Cardiac fibroblast (primary cell): ENCODE measurements around the gene SMPX.

Experiments used
- DNase-seq, 2 donors: peaks; one replicate each; pipeline versions ENCODE4 v3.0.0 to v3.0.0-alpha.2; 2010; ENCODE audit warnings: low read depth in 2 of 2
- H3K4me3 ChIP-seq, 2 donors: replicated peaks in 1 of 2; 1 replicate in 1 of 2; 2 replicates in 1 of 2; pipeline ENCODE4 v1.5.1; 2011; ENCODE audit warnings: low read depth in 2 of 2, low read length in 2 of 2, mild to moderate bottlenecking in 2 of 2, moderate library complexity in 1 of 2
- TF ChIP-seq, protein P1 (sequence below): IDR thresholded peaks from one replicate; pipeline ENCODE4 v1.5.1; 2011; ENCODE audit warnings: low read depth, mild to moderate bottlenecking, low read length, inconsistent platforms

Gene SMPX

GRCh38 chrX:21728276-21728968 is 29.5 kb downstream of the SMPX start:
- TF ChIP-seq, protein P1, sequence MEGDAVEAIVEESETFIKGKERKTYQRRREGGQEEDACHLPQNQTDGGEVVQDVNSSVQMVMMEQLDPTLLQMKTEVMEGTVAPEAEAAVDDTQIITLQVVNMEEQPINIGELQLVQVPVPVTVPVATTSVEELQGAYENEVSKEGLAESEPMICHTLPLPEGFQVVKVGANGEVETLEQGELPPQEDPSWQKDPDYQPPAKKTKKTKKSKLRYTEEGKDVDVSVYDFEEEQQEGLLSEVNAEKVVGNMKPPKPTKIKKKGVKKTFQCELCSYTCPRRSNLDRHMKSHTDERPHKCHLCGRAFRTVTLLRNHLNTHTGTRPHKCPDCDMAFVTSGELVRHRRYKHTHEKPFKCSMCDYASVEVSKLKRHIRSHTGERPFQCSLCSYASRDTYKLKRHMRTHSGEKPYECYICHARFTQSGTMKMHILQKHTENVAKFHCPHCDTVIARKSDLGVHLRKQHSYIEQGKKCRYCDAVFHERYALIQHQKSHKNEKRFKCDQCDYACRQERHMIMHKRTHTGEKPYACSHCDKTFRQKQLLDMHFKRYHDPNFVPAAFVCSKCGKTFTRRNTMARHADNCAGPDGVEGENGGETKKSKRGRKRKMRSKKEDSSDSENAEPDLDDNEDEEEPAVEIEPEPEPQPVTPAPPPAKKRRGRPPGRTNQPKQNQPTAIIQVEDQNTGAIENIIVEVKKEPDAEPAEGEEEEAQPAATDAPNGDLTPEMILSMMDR: no peak
- no peak overlapping the region for H3K4me3 ChIP-seq
- DNase-seq: no peak

DNA sequence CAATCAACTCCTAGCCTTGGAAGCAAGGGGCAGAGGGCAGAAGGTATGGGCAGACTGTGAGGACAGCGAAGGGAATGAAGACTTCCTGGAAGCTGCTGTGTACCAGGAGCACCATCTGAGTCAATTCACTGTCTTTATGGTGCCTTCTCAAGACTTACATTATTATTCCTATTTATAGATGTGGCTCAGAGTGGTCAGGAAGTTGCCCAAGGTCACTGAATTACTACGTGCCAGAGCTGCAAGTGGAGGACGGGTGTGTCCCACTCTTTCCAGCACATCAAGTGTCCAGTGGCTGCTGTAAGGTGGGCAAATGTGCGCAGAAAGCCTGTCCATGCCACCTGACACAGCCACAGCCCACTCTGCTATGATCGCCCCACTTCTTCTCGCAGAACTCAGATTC is 32.0 kb downstream of the SMPX start:
- H3K4me3 ChIP-seq: no peak overlapping the region
- DNase-seq: no peak
- TF ChIP-seq, protein P1: no peak

GRCh38 chrX:21725496-21725895 is 32.4 kb downstream of the SMPX start:
- DNase-seq: peak in 1 of 2 donors; percentile 63
- TF ChIP-seq, protein P1: peak; percentile 42
- H3K4me3 ChIP-seq: no peak overlapping the region

GRCh38 chrX:21723814-21724213 is 34.1 kb downstream of the SMPX start:
- TF ChIP-seq, protein P1: no peak
- DNase-seq: no peak
- no peak overlapping the region for H3K4me3 ChIP-seq

DNA sequence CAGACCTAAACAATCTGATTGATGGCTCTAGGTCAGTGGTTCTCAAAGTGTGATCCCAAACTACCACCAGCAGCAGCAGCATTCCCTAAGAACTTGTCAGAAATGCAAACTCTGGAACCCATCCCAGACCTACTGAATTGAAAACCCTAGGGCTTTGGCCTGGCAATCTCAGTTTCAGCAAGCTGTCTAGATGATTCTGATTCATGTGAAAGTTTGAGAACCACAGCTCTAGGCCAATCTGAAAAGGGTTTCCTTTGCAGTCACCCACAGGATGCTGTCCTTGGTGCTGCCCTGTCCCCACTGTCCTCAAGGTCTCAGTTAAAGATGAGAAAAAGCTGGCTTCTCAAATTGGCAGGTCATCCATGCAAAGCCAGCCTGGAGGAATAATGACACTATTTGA is 34.8 kb downstream of the SMPX start:
- DNase-seq: peak in 1 of 2 donors; percentile 25
- no peak overlapping the region for H3K4me3 ChIP-seq
- TF ChIP-seq, protein P1: no peak

DNA sequence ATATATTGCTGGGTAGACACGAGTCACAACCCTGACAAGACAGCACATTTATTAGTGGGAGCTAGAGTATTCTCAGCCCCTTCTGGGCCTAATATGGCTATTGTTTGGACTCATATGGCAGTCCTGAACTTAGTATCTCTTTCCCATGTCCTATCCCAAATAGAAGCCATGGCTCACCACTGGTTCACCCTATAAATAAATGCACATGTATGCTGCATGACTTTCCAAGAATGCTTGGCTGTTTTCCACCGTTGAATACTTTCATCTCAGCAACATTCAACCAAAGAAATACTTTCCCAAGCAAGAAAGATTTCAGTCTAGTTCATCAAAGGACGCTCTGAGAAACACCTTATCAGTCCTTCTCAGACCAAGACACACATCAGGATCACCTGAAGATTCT is 36.7 kb downstream of the SMPX start:
- no peak overlapping the region for H3K4me3 ChIP-seq
- no peak for DNase-seq
- TF ChIP-seq, protein P1: no peak

DNA sequence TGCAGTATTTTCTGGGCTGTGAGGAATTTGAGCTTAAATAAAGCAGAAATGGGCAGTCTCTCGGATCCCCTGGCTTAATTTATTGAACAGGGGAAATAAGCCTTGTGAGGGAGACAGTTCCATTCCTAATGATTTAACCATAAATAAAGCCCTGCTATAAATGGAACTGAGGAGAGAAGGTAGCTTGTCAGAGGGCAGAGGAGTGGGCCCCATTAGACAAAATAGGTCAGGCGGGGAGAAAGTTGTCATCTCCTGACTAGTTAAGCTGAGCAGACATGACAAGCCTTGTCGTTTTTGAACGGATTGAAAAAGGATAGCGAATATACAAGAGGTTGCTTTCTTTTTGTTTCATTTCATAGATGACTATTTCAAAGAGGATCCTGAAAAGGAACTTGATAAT is 39.3 kb downstream of the SMPX start:
- TF ChIP-seq, protein P1: no peak
- DNase-seq: no peak
- H3K4me3 ChIP-seq: no peak overlapping the region
